GM21367 (cell line): ENCODE results near the gene VEGFA.

Source experiments
- ATAC-seq: cut with Tn5 transposase; IDR thresholded peaks from one replicate; pipeline ENCODE4 v1.9.1; 2021; ENCODE audit not compliant: unreplicated experiment

The VEGFA gene

GRCh38 chr6:43759136-43759906 lies 10.7 kb upstream of the VEGFA start:
- no peak for ATAC-seq

- no peak for ATAC-seq
Observed at GRCh38 chr6:43759907-43760206, 10.2 kb upstream of the VEGFA start.

GRCh38 chr6:43760210-43761168 lies 9.5 kb upstream of the VEGFA start:
- no peak for ATAC-seq

- no peak for ATAC-seq
Observed at GRCh38 chr6:43761666-43762409, 8.2 kb upstream of the VEGFA start.

- no peak for ATAC-seq
Observed at GRCh38 chr6:43762410-43762768, 7.6 kb upstream of the VEGFA start.

GRCh38 chr6:43762966-43763695 lies 6.9 kb upstream of the VEGFA start:
- ATAC-seq: no peak

GRCh38 chr6:43763812-43764522 lies 6.0 kb upstream of the VEGFA start:
- no peak for ATAC-seq

- ATAC-seq: no peak
Observed at GRCh38 chr6:43764772-43765171, 5.2 kb upstream of the VEGFA start.

- no peak for ATAC-seq
Observed at GRCh38 chr6:43765776-43766499, 4.1 kb upstream of the VEGFA start.

- no peak for ATAC-seq
Observed at GRCh38 chr6:43766500-43766853, 3.5 kb upstream of the VEGFA start.

- ATAC-seq: no peak
Observed at GRCh38 chr6:43766964-43767461, 3.0 kb upstream of the VEGFA start.

- no peak for ATAC-seq
Observed at GRCh38 chr6:43767553-43768505, 2.2 kb upstream of the VEGFA start.

GRCh38 chr6:43768506-43768860 lies 1.5 kb upstream of the VEGFA start:
- no peak for ATAC-seq

- no peak for ATAC-seq
Observed at GRCh38 chr6:43768983-43769525, 957 bp upstream of the VEGFA start.

- ATAC-seq: no peak
Observed at GRCh38 chr6:43770372-43771209, 580 bp downstream of the VEGFA start.

- no peak for ATAC-seq
Observed at GRCh38 chr6:43771210-43771857, 1.3 kb downstream of the VEGFA start.
